Measurements from ENCODE around the gene TLCD5. TPM values are rescaled to one million over a fixed set of nuclear protein-coding genes. Genes with fewer than 3 reads are reported as not detected.

The TLCD5 gene
- total RNA-seq, 1 experiment from 2014 or later: 7.1 TPM

DNA sequence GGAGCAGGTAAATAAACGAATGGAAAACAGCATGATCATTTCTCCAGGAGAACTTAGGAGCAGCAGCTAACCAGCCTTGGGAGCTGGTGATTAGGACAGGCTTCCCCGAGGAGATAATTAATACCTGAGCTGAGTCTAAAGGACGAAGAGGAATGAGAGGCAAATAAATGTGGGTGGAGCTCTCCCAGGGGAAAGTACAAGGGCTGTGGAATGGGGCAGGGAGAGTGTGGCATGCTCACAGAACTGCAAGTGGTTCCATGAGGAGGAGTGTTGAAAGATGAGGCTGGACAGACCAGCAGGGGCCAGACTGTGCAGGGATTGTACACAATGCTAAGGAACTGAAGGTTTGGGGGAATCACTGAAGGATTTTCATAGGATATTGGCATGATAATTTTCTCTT is 14.2 kb upstream of the TLCD5 start:
- H2BK5ac ChIP-seq (ENCODE audit: insufficient read length, low read length): no peak overlapping the region
- no peak overlapping the region for H3K4me2 ChIP-seq (ENCODE audit: insufficient read depth, insufficient read length, low read length)
- no peak overlapping the region for H2AK5ac ChIP-seq (ENCODE audit: insufficient read length, low read length)
- Mint-ChIP-seq H3K27me3 (ENCODE audit: low read depth) (peaks cover 6% of the 10 kb centered on the region), H3K36me3 (ENCODE audit: insufficient read depth in 1 of 3, low read depth in 3 of 3) (no peaks in the 10 kb centered on the region), H3K27ac (no peak overlapping the region), H3K9me3 (no peaks in the 10 kb centered on the region), H3K4me1 (peaks cover 18 to 22% of the 10 kb centered on the region in 2 experiments), H3K4me3 (no peak overlapping the region)
- H3K27me3 ChIP-seq (ENCODE audit: insufficient read depth, low read length): no peaks in the 10 kb centered on the region
- no peak for TF ChIP-seq CTCF (conservative IDR thresholded peaks at IDR 0.05)
- H4K5ac ChIP-seq (ENCODE audit: insufficient read length, low read depth, low read length): no peak overlapping the region
- H2BK120ac ChIP-seq (ENCODE audit: low read depth, low read length, poor library complexity, severe bottlenecking): no peak overlapping the region
- no peaks in the 10 kb centered on the region for H3K79me1 ChIP-seq (ENCODE audit: insufficient read depth, low read depth, low read length, poor library complexity, severe bottlenecking)
- H3K9ac ChIP-seq (ENCODE audit: extremely low read depth, insufficient read length, low read length): no peak overlapping the region
- H3K4me1 ChIP-seq (ENCODE audit: insufficient read depth, low read length): no peaks in the 10 kb centered on the region; the same call in 1 of the 2 replicates
- no peaks in the 10 kb centered on the region for H3K79me2 ChIP-seq (ENCODE audit: insufficient read depth, low read length)
- H3K9me3 ChIP-seq (ENCODE audit: control insufficient read depth, low read depth, low read length): no peaks in the 10 kb centered on the region
- no peak overlapping the region for H4K91ac ChIP-seq (ENCODE audit: insufficient read length, low read depth, low read length)
- H3K23me2 ChIP-seq (ENCODE audit: insufficient read length, low read depth, low read length, poor library complexity, severe bottlenecking): no peaks in the 10 kb centered on the region
- H3T11ph ChIP-seq (ENCODE audit: low read length): no peak overlapping the region
- H3K14ac ChIP-seq (ENCODE audit: insufficient read depth, low read length): no peak overlapping the region
- no peak overlapping the region for H3K4ac ChIP-seq (ENCODE audit: low read depth, low read length)
- no peak for DNase-seq
- H3K56ac ChIP-seq (ENCODE audit: insufficient read length, low read depth, low read length): no peak overlapping the region
- no peak overlapping the region for H2BK20ac ChIP-seq (ENCODE audit: low read depth, low read length, poor library complexity, severe bottlenecking)
- H2BK12ac ChIP-seq (ENCODE audit: insufficient read length, low read depth, low read length): no peak overlapping the region
- H3K27ac ChIP-seq (ENCODE audit: insufficient read length, low read depth, low read length): no peak overlapping the region
- H4K20me1 ChIP-seq (ENCODE audit: control insufficient read depth, insufficient read depth, insufficient read length): no peaks in the 10 kb centered on the region
- no CpG with 5 or more reads among the region's 3 CpGs for WGBS (ENCODE audit: extremely low coverage, insufficient read length, low lambda C conversion rate)
- no peak overlapping the region for H3K23ac ChIP-seq (ENCODE audit: insufficient read length, low read depth, low read length)
- no peak overlapping the region for H3K18ac ChIP-seq (ENCODE audit: insufficient read length, low read depth, low read length)
- H2BK15ac ChIP-seq (ENCODE audit: low read depth, low read length): no peak overlapping the region
- no peak overlapping the region for H4K8ac ChIP-seq (replicated peaks; ENCODE audit: insufficient read length, low read depth, low read length)
- H2AFZ ChIP-seq (ENCODE audit: low read length): no peak overlapping the region
